H9 (cell line): ENCODE measurements around the gene ZNF474. TPM values are rescaled to one million over a fixed set of nuclear protein-coding genes. Genes with fewer than 3 reads are reported as not detected.

Source experiments
- DNase-seq: peaks from one replicate; pipeline ENCODE4 v3.0.0-alpha.2; 2017
- H2AFZ ChIP-seq: one replicate; pipeline ENCODE4 v1.6.1; 2013; ENCODE audit warnings: mild to moderate bottlenecking, low read length, control low read depth, moderate library complexity
- H2AK5ac ChIP-seq: 2 replicates; pipeline ENCODE4 v1.6.1; 2013; ENCODE audit warnings: low read length, control low read depth, mixed read lengths; ENCODE audit not compliant: insufficient read length
- H2BK120ac ChIP-seq: one replicate; pipeline ENCODE4 v1.6.1; 2013; ENCODE audit warnings: low read depth, mild to moderate bottlenecking, low read length, control low read depth, inconsistent platforms; ENCODE audit not compliant: poor library complexity, severe bottlenecking
- H2BK12ac ChIP-seq: 2 replicates; pipeline ENCODE4 v1.6.1; 2013; ENCODE audit warnings: low read length, control low read depth, mixed read lengths, low read depth; ENCODE audit not compliant: insufficient read length
- H2BK15ac ChIP-seq: 2 replicates; pipeline ENCODE4 v1.6.1; 2013; ENCODE audit warnings: low read depth, low read length, control low read depth
- H2BK20ac ChIP-seq: one replicate; pipeline ENCODE4 v1.6.1; 2013; ENCODE audit warnings: low read depth, mild to moderate bottlenecking, low read length, control low read depth, inconsistent platforms; ENCODE audit not compliant: poor library complexity, severe bottlenecking
- H2BK5ac ChIP-seq: 2 replicates; pipeline ENCODE4 v1.6.1; 2013; ENCODE audit warnings: low read length, control low read depth, mixed read lengths; ENCODE audit not compliant: insufficient read length
- H3K14ac ChIP-seq: 2 replicates; pipeline ENCODE4 v1.6.1; 2013; ENCODE audit warnings: low read length, control low read depth; ENCODE audit not compliant: insufficient read depth
- H3K18ac ChIP-seq: 2 replicates; pipeline ENCODE4 v1.6.1; 2013; ENCODE audit warnings: low read depth, mild to moderate bottlenecking, mixed read lengths, low read length, control low read depth; ENCODE audit not compliant: insufficient read length
- H3K23ac ChIP-seq: 2 replicates; pipeline ENCODE4 v1.6.1; 2013; ENCODE audit warnings: low read length, control low read depth, mixed read lengths, low read depth; ENCODE audit not compliant: insufficient read length
- H3K23me2 ChIP-seq: 2 replicates; pipeline ENCODE4 v1.6.1; 2013; ENCODE audit warnings: low read depth, mild to moderate bottlenecking, mixed read lengths, low read length, control low read depth; ENCODE audit not compliant: insufficient read length, poor library complexity, severe bottlenecking
- H3K27ac ChIP-seq: 2 replicates; pipeline ENCODE4 v1.5.1; 2013; ENCODE audit warnings: low read length, control low read depth, mixed read lengths, low read depth; ENCODE audit not compliant: insufficient read length
- H3K27me3 ChIP-seq: 2 replicates; pipeline ENCODE4 v1.6.1; 2013; ENCODE audit warnings: low read length, control low read depth, inconsistent platforms; ENCODE audit not compliant: insufficient read depth
- H3K4ac ChIP-seq: 2 replicates; pipeline ENCODE4 v1.6.1; 2013; ENCODE audit warnings: low read depth, mild to moderate bottlenecking, control low read depth, inconsistent platforms, low read length, moderate library complexity
- H3K4me1 ChIP-seq: 2 replicates; pipeline ENCODE4 v1.6.1; 2013; ENCODE audit warnings: low read length, control low read depth, inconsistent platforms; ENCODE audit not compliant: insufficient read depth
- H3K4me2 ChIP-seq: 2 replicates; pipeline ENCODE4 v1.6.1; 2013; ENCODE audit warnings: low read length, control low read depth, mixed read lengths; ENCODE audit not compliant: insufficient read length, insufficient read depth
- H3K56ac ChIP-seq: 2 replicates; pipeline ENCODE4 v1.6.1; 2013; ENCODE audit warnings: low read depth, mild to moderate bottlenecking, mixed read lengths, low read length, control low read depth; ENCODE audit not compliant: insufficient read length
- H3K79me1 ChIP-seq: 2 replicates; pipeline ENCODE4 v1.6.1; 2013; ENCODE audit warnings: low read depth, mild to moderate bottlenecking, moderate library complexity, low read length, control low read depth, inconsistent platforms; ENCODE audit not compliant: insufficient read depth, poor library complexity, severe bottlenecking
- H3K79me2 ChIP-seq: 2 replicates; pipeline ENCODE4 v1.6.1; 2013; ENCODE audit warnings: low read length, control low read depth, inconsistent platforms; ENCODE audit not compliant: insufficient read depth
- H3K9ac ChIP-seq: 2 replicates; pipeline ENCODE4 v1.6.1; 2013; ENCODE audit warnings: low read length, control low read depth, mixed read lengths; ENCODE audit not compliant: insufficient read length; ENCODE audit errors: extremely low read depth
- H3K9me3 ChIP-seq: one replicate; pipeline ENCODE4 v1.6.1; 2013; ENCODE audit warnings: low read depth, low read length, inconsistent platforms; ENCODE audit not compliant: control insufficient read depth
- H3T11ph ChIP-seq: one replicate; pipeline ENCODE4 v1.6.1; 2013; ENCODE audit warnings: mild to moderate bottlenecking, low read length, control low read depth, inconsistent platforms
- H4K20me1 ChIP-seq: one replicate; pipeline ENCODE4 v1.6.1; 2013; ENCODE audit not compliant: control insufficient read depth, insufficient read length, insufficient read depth
- H4K5ac ChIP-seq: 2 replicates; pipeline ENCODE4 v1.6.1; 2013; ENCODE audit warnings: low read depth, mild to moderate bottlenecking, mixed read lengths, low read length, control low read depth; ENCODE audit not compliant: insufficient read length
- H4K8ac ChIP-seq: replicated peaks from 2 replicates; pipeline ENCODE4 v1.6.1; 2013; ENCODE audit warnings: low read length, control low read depth, mixed read lengths, low read depth; ENCODE audit not compliant: insufficient read length
- H4K91ac ChIP-seq: 2 replicates; pipeline ENCODE4 v1.6.1; 2013; ENCODE audit warnings: low read depth, mild to moderate bottlenecking, moderate library complexity, mixed read lengths, low read length, control low read depth; ENCODE audit not compliant: insufficient read length
- H3K27ac Mint-ChIP-seq, 3 experiments: 2 replicates in 2 of 3; 3 replicates in 1 of 3; pipeline ENCODE4 v1.8.0; 2020 to 2021; ENCODE audit warnings: mixed read lengths in 3 of 3, mild to moderate bottlenecking in 1 of 3, moderate library complexity in 1 of 3
- H3K27me3 Mint-ChIP-seq: 2 replicates; pipeline ENCODE4 v1.8.0; 2021; ENCODE audit warnings: low read depth, mild to moderate bottlenecking, moderate library complexity, mixed read lengths
- H3K36me3 Mint-ChIP-seq, 3 experiments: 2 replicates in 2 of 3; 3 replicates in 1 of 3; pipeline ENCODE4 v1.8.0; 2020 to 2021; ENCODE audit warnings: low read depth in 3 of 3, mixed read lengths in 3 of 3; ENCODE audit not compliant: insufficient read depth in 1 of 3
- H3K4me1 Mint-ChIP-seq, 2 experiments: 2 replicates each; pipeline ENCODE4 v1.8.0; 2020; ENCODE audit warnings: mixed read lengths in 2 of 2
- H3K4me3 Mint-ChIP-seq, 2 experiments: 2 replicates in 1 of 2; 3 replicates in 1 of 2; pipeline ENCODE4 v1.8.0; 2020 to 2021; ENCODE audit warnings: mild to moderate bottlenecking in 2 of 2, mixed read lengths in 2 of 2, moderate library complexity in 1 of 2
- H3K9me3 Mint-ChIP-seq, 2 experiments: 2 replicates in 1 of 2; 3 replicates in 1 of 2; pipeline ENCODE4 v1.8.0; 2020; ENCODE audit warnings: mild to moderate bottlenecking in 2 of 2, mixed read lengths in 2 of 2, moderate library complexity in 1 of 2
- WGBS: extraction: QIAGEN DNeasy Blood & Tissue Kit; methylation state at CpG from one replicate; pipeline ENCODE4 v1.1.7; 2013; ENCODE audit warnings: missing lambda C conversion rate, low lambda C conversion rate, mixed read lengths; ENCODE audit not compliant: insufficient read length; ENCODE audit errors: extremely low coverage; 5-methylcytosine and 5-hydroxymethylcytosine counted together
- total RNA-seq: library from RNA; stranded (reverse); gene quantifications from 2 replicates; pipeline ENCODE4 v1.2.1, GENCODE V29; 2021
- TF ChIP-seq, protein P1 (sequence below): fragments of 200-600 bp; sonication (generic); conservative IDR thresholded peaks from 3 replicates; pipeline ENCODE4 v1.8.0; 2021; ENCODE audit warnings: antibody characterized with exemption, mild to moderate bottlenecking

Gene ZNF474
- total RNA-seq, 1 experiment from 2014 or later = not detected

DNA sequence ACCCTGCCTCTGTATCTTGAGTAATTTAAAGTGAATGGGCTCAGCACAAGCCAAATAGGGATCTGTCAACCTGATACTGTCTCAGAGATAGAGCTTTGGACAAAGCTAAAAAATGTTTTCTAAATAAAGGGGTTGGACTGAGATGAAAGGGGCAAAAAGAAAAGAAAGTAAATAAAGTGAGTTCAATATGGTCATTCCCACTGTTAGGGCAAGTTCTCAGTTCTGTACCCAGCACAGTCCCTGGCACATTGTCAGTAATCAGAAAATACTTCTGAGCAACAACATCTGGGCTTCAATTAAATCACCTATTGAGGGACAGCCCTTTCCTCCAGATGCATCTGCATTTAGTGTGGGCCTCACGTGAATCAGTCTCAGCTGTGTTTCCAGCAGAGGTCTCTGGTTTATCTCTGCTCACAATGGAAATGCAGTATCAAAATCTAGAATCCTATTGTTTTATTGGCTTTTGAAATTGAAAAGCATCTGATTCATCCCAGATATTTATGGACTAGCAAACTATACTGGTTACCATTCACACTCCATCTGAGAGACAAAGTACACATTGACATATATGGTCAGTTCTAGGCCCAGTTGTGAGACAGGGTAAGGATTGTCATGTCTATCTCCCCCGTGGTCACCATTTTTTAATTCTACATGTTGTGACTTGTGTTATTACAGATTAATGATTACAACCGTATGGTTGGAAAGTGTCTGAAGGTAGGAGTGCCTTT lies 35.6 kb downstream of the ZNF474 start:
- no peak overlapping the region for H2BK15ac ChIP-seq
- no peak for DNase-seq
- no peak overlapping the region for H3K14ac ChIP-seq
- no peaks in the 10 kb centered on the region for H3K27me3 Mint-ChIP-seq
- no peak overlapping the region for H2AFZ ChIP-seq
- H4K91ac ChIP-seq = no peak overlapping the region
- no CpG with 5 or more reads among the region's 3 CpGs for WGBS
- H3K36me3 Mint-ChIP-seq = no peaks in the 10 kb centered on the region
- peaks cover 4% of the 10 kb centered on the region; the same call in 1 of the 2 replicates for H3K4me1 ChIP-seq
- H2BK20ac ChIP-seq = no peak overlapping the region
- H3K9ac ChIP-seq = no peak overlapping the region
- H4K5ac ChIP-seq = no peak overlapping the region
- H3K27ac ChIP-seq = no peak overlapping the region
- H3K4me1 Mint-ChIP-seq = peaks cover 7 to 13% of the 10 kb centered on the region in 2 experiments
- no peak overlapping the region; a peak in 1 of 7 replicates for H3K27ac Mint-ChIP-seq
- H3K9me3 Mint-ChIP-seq = no peaks in the 10 kb centered on the region
- H3K56ac ChIP-seq = no peak overlapping the region
- no peaks in the 10 kb centered on the region for H3K9me3 ChIP-seq
- TF ChIP-seq, protein P1, sequence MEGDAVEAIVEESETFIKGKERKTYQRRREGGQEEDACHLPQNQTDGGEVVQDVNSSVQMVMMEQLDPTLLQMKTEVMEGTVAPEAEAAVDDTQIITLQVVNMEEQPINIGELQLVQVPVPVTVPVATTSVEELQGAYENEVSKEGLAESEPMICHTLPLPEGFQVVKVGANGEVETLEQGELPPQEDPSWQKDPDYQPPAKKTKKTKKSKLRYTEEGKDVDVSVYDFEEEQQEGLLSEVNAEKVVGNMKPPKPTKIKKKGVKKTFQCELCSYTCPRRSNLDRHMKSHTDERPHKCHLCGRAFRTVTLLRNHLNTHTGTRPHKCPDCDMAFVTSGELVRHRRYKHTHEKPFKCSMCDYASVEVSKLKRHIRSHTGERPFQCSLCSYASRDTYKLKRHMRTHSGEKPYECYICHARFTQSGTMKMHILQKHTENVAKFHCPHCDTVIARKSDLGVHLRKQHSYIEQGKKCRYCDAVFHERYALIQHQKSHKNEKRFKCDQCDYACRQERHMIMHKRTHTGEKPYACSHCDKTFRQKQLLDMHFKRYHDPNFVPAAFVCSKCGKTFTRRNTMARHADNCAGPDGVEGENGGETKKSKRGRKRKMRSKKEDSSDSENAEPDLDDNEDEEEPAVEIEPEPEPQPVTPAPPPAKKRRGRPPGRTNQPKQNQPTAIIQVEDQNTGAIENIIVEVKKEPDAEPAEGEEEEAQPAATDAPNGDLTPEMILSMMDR = no peak
- H2BK12ac ChIP-seq = no peak overlapping the region
- no peaks in the 10 kb centered on the region for H4K20me1 ChIP-seq
- H3K79me2 ChIP-seq = no peaks in the 10 kb centered on the region
- H3K23me2 ChIP-seq = no peaks in the 10 kb centered on the region
- no peak overlapping the region for H2AK5ac ChIP-seq
- no peaks in the 10 kb centered on the region for H3K27me3 ChIP-seq
- no peak overlapping the region for H3K18ac ChIP-seq
- H3K79me1 ChIP-seq = no peaks in the 10 kb centered on the region
- no peak overlapping the region for H4K8ac ChIP-seq
- H2BK5ac ChIP-seq = no peak overlapping the region
- no peak overlapping the region for H3K4me2 ChIP-seq
- H3K4me3 Mint-ChIP-seq = no peak overlapping the region
- H3K23ac ChIP-seq = no peak overlapping the region
- no peak overlapping the region for H3T11ph ChIP-seq
- no peak overlapping the region for H2BK120ac ChIP-seq
- H3K4ac ChIP-seq = no peak overlapping the region
